ENCODE measurements around the gene URAD. TPM values are rescaled to one million over a fixed set of nuclear protein-coding genes. Genes with fewer than 3 reads are reported as not detected.
A peak's percentile ranks its signal among the peaks of the same experiment; 100 is the strongest.

URAD gene
- total and polyA plus RNA-seq, 7 experiments from 2014 or later, result not detected

DNA sequence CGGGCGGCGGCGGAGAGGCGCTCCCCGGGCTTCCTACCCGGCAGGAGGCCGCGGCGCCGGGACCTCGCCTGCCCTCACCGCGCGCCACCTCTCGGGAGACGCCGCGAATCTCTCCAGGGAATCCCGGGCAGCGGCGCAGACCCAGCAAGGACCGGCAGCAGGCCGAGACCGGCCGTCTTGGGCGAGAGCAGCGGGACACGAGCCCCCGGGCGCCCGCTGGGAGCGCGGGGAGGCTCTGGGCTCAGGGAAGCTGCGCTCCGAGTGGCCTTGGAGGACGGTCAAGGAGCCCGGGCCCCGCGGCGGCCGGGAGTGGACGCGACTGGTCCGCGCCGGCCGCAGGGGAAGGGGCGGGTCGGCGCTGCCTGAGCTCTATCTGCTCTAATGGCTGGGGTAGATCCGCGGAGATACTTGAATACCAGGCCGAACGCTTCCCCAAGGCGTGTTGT lies 34.1 kb downstream of the URAD start:
- ChIA-PET POLR2A (no interaction called here), CTCF (no interaction called here)
- DNase-seq (no peak), ATAC-seq (peak; percentile 15)
- Histone ChIP-seq H3K4me3 (ENCODE audit: low read length) (peak overlapping the region; percentile 35), H3K36me3 (ENCODE audit: control insufficient read depth in 2 of 3, insufficient read depth in 3 of 3, low read length in 3 of 3) (no peaks in the 10 kb centered on the region), H3K9me3 (ENCODE audit: control insufficient read depth in 2 of 3, low read length in 3 of 3) (no peaks in the 10 kb centered on the region), H3K27me3 (ENCODE audit: control insufficient read depth in 2 of 2, insufficient read depth in 2 of 2, low read length in 2 of 2) (peaks cover 0 to 18% of the 10 kb centered on the region in 2 donors), H3K27ac (ENCODE audit: low read depth, low read length) (no peak overlapping the region), H3K4me1 (ENCODE audit: control insufficient read depth in 2 of 2, insufficient read depth in 2 of 2, low read length in 2 of 2) (no peaks in the 10 kb centered on the region)
- Mint-ChIP-seq H3K36me3 (no peaks in the 10 kb centered on the region), H3K27ac (no peak overlapping the region), H3K9me3 (peaks cover 0 to 8% (median 4%) of the 10 kb centered on the region in 11 donors), H3K4me1 (peaks cover 0 to 26% (median 15%) of the 10 kb centered on the region in 7 donors), H3K4me3 (peak overlapping the region; percentile 70 to 83 (median 78)), H3K27me3 (peaks cover 75 to 86% (median 78%) of the 10 kb centered on the region in 5 donors)
- intact Hi-C loops (cut with micrococcal nuclease), result loop anchor here in 1 of 2 donors (2.0 to 10.0 kb wide), 3 partner anchors 28 to 580 kb away; no protein-coding TSS in a partner anchor

DNA sequence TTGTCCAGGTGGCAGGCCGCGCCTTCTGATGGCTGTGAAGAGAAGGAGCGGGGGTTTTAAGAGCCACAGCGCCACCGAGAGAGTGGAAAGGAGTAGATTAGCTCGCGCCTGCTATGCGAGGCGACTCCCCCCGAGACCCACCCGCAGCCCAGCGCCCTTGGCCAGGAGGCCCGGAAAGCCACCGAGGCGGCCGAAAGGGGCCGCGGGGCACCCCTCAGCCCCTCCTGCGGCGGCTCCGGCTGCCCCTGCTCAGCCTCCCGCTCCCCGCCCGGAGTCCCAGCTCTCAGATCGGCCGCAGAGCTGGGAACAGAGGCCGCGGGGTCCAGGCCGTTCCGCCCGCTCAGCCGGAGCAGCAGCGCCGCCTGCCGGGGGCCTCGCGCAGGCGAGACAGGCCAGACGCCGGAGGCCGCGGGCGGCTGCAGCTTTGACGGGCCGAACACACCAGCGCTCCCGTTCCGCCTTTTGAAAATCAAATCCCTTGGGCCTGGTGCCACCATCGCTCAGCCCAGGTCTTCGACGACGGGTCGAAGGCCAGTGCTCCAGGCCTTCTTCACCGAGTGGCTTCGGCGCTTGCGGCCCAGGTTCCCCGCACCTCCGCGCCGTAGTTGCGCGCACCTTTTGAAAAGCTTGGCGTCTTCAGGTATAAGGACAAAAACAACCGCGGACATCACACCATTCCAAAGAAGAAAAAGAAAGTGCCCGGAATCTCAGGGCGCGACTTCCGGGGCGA lies 34.7 kb downstream of the URAD start:
- Histone ChIP-seq H3K4me1 (ENCODE audit: control insufficient read depth in 2 of 2, insufficient read depth in 2 of 2, low read length in 2 of 2) (no peaks in the 10 kb centered on the region), H3K9me3 (ENCODE audit: control insufficient read depth in 2 of 3, low read length in 3 of 3) (no peaks in the 10 kb centered on the region), H3K36me3 (ENCODE audit: control insufficient read depth in 2 of 3, insufficient read depth in 3 of 3, low read length in 3 of 3) (no peaks in the 10 kb centered on the region), H3K27me3 (ENCODE audit: control insufficient read depth in 2 of 2, insufficient read depth in 2 of 2, low read length in 2 of 2) (peaks cover 0 to 16% of the 10 kb centered on the region in 2 donors), H3K4me3 (ENCODE audit: low read length) (peak overlapping the region; percentile 35), H3K27ac (ENCODE audit: low read depth, low read length) (no peak overlapping the region)
- H3K9me3 Mint-ChIP-seq, result peaks cover 0 to 10% (median 4%) of the 10 kb centered on the region in 11 donors
- intact Hi-C loops (cut with micrococcal nuclease), result loop anchor here (1.0 to 10.0 kb wide), 4 partner anchors 27 to 592 kb away; no protein-coding TSS in a partner anchor
- CTCF ChIA-PET, result interaction anchor here (0.6 kb wide), 1 partner anchor 48 kb away, joined by 3 read pairs; no protein-coding TSS in a partner anchor
- peaks cover 0 to 26% (median 15%) of the 10 kb centered on the region in 7 donors for H3K4me1 Mint-ChIP-seq
- ATAC-seq (peak; percentile 87), DNase-seq (peak in 8 of 9 donors; percentile 28 to 79 (median 54))
- H3K27me3 Mint-ChIP-seq, result peaks cover 75 to 83% (median 77%) of the 10 kb centered on the region in 5 donors
- no peaks in the 10 kb centered on the region for H3K36me3 Mint-ChIP-seq
- POLR2A ChIA-PET, result no interaction called here
- peak overlapping the region in 1 of 9 donors; percentile 38 for H3K27ac Mint-ChIP-seq
- H3K4me3 Mint-ChIP-seq, result peak overlapping the region; percentile 70 to 83 (median 78)

DNA sequence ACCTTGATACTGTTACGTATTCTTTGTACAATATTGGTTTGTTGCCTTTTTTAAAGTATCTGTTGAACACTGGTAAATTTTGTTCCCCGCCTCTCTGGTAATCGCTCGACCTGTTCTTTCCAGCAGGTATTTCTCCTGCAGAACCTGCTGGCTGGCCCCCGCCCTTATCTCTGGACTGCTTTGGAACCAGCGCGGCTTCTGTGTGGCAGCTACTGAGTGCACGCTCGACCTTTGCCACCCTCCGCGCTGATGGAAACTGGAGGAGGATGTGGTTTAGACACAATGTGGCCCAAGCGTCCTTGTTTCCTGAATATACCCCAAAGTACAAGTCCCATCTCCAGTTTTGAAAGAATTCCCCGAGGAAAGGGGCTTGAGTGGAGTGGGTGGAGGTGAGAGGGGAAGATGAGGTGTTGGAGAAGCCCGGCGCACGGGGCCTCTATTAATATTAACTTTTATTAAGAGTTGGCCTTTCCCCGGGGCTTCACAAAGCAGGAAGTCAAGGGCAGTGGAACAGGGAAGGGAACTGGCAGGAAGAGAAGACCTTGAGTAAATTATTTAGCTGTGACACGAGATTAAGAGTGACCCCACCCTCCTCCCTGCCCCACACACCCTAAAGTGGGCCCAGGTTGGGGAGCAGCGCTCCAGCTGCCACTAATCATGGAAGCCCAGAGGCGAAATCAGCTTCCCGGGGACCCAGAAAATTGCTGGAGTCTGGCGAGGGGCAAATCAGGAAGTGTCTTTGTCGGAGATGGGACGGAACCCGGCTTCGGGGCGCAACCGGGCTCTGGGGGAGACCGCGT lies 35.4 kb downstream of the URAD start:
- no peak overlapping the region for H3K4me3 ChIP-seq (ENCODE audit: low read length)
- Mint-ChIP-seq H3K36me3 (no peaks in the 10 kb centered on the region), H3K4me3 (peak overlapping the region; percentile 31 to 78 (median 66)), H3K27ac (no peak overlapping the region), H3K27me3 (peaks cover 72 to 77% (median 74%) of the 10 kb centered on the region in 5 donors), H3K9me3 (peaks cover 0 to 15% (median 4%) of the 10 kb centered on the region in 11 donors), H3K4me1 (peaks cover 0 to 26% (median 15%) of the 10 kb centered on the region in 7 donors)
- no peak overlapping the region for H3K27ac ChIP-seq (ENCODE audit: low read depth, low read length)
- ATAC-seq (no peak), DNase-seq (no peak)
- intact Hi-C loops (cut with micrococcal nuclease), result loop anchor here (1.0 to 10.0 kb wide), 3 partner anchors 128 to 591 kb away; no protein-coding TSS in a partner anchor
- CTCF ChIA-PET, result interaction anchor here (0.6 kb wide), 1 partner anchor 48 kb away, joined by 3 read pairs; no protein-coding TSS in a partner anchor
- peaks cover 0 to 16% of the 10 kb centered on the region in 2 donors for H3K27me3 ChIP-seq (ENCODE audit: control insufficient read depth in 2 of 2, insufficient read depth in 2 of 2, low read length in 2 of 2)
- no peaks in the 10 kb centered on the region for H3K4me1 ChIP-seq (ENCODE audit: control insufficient read depth in 2 of 2, insufficient read depth in 2 of 2, low read length in 2 of 2)
- H3K9me3 ChIP-seq (ENCODE audit: control insufficient read depth in 2 of 3, low read length in 3 of 3), result no peaks in the 10 kb centered on the region
- POLR2A ChIA-PET, result no interaction called here
- no peaks in the 10 kb centered on the region for H3K36me3 ChIP-seq (ENCODE audit: control insufficient read depth in 2 of 3, insufficient read depth in 3 of 3, low read length in 3 of 3)

DNA sequence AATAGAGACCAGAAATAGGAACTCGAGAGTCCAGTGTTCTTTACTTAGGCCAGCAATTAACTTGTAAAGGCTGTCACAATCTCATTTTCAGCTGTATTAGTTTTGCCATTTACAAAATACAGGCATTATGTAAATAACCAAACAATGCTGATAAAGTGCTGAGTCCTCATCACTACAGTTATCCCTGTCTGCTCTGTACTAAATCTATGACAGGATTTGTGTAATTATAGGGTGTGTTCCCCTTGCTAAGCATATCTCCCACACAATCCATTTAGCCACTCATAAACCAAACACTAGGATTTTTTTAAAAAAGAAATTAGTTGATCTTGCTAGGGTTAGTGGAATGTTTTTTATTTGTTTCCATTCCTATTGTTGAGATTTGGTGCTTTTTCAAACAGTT lies 45.5 kb downstream of the URAD start:
- Mint-ChIP-seq H3K27ac (no peak overlapping the region), H3K36me3 (peaks cover 0 to 6% (median 5%) of the 10 kb centered on the region in 5 donors), H3K9me3 (peaks cover 0 to 33% (median 6%) of the 10 kb centered on the region in 11 donors), H3K27me3 (peaks cover 10 to 42% (median 29%) of the 10 kb centered on the region in 5 donors), H3K4me1 (no peaks in the 10 kb centered on the region), H3K4me3 (no peak overlapping the region)
- POLR2A ChIA-PET, result no interaction called here
- H3K9me3 ChIP-seq (ENCODE audit: control insufficient read depth in 2 of 3, low read length in 3 of 3), result peaks cover 0 to 7% (median 0%) of the 10 kb centered on the region in 3 experiments
- H3K27me3 ChIP-seq (ENCODE audit: control insufficient read depth in 2 of 2, insufficient read depth in 2 of 2, low read length in 2 of 2), result no peaks in the 10 kb centered on the region
- no peaks in the 10 kb centered on the region for H3K36me3 ChIP-seq (ENCODE audit: control insufficient read depth in 2 of 3, insufficient read depth in 3 of 3, low read length in 3 of 3)
- CTCF ChIA-PET, result no interaction called here
- no peak for ATAC-seq
- no peak overlapping the region for H3K4me3 ChIP-seq (ENCODE audit: low read length)
- H3K4me1 ChIP-seq (ENCODE audit: control insufficient read depth in 2 of 2, insufficient read depth in 2 of 2, low read length in 2 of 2), result no peaks in the 10 kb centered on the region
- intact Hi-C loops (cut with micrococcal nuclease), result no loop called here
- no peak for DNase-seq
- no peak overlapping the region for H3K27ac ChIP-seq (ENCODE audit: low read depth, low read length)

DNA sequence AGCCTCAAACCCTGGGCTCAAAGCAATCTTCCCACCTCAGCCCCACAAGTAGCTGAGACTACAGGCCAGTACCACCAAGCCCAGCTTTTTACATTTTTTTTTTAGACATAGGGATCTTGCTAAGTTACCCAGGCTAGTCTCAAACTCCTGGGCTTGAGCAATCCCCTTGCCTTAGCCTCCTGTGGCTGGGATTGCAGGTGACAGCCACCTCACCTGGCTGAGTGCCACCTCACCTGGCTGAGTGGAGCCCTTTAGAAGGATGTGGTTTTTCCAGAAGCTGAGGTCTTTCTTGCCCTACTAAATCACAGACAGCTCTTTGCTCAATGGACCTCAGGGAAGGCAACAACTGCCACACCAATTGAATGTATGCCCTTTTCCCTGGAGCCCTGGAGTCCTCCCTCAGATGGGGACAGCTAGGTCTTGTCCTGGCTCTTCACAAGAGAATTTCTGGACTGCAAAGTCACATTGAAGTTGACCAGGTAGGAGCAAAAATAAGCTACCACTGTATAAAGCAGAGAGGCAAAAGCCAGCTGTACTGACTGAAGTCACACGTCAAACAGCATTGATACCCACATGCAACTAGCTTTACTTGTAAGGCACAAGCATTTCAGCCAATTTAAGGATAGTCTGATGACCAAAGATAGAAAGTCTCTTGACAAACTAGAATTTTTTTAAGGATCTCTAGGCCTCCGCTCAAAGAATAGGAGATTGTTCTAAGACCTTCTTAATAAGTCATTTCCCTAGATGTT lies 54.7 kb downstream of the URAD start:
- Histone ChIP-seq H3K4me3 (ENCODE audit: low read length) (no peak overlapping the region), H3K9me3 (ENCODE audit: control insufficient read depth in 2 of 3, low read length in 3 of 3) (no peaks in the 10 kb centered on the region), H3K27me3 (ENCODE audit: control insufficient read depth in 2 of 2, insufficient read depth in 2 of 2, low read length in 2 of 2) (peaks cover 0 to 14% of the 10 kb centered on the region in 2 donors), H3K4me1 (ENCODE audit: control insufficient read depth in 2 of 2, insufficient read depth in 2 of 2, low read length in 2 of 2) (no peaks in the 10 kb centered on the region), H3K36me3 (ENCODE audit: control insufficient read depth in 2 of 3, insufficient read depth in 3 of 3, low read length in 3 of 3) (no peaks in the 10 kb centered on the region), H3K27ac (ENCODE audit: low read depth, low read length) (no peak overlapping the region)
- ChIA-PET POLR2A (no interaction called here), CTCF (no interaction called here)
- intact Hi-C loops (cut with micrococcal nuclease), result no loop called here
- no peaks in the 10 kb centered on the region for H3K9me3 Mint-ChIP-seq
- H3K4me1 Mint-ChIP-seq, result peaks cover 0 to 15% (median 6%) of the 10 kb centered on the region in 7 donors
- no peak overlapping the region for H3K4me3 Mint-ChIP-seq
- peaks cover 32 to 53% (median 37%) of the 10 kb centered on the region in 5 donors for H3K27me3 Mint-ChIP-seq
- ATAC-seq (no peak), DNase-seq (no peak)
- H3K36me3 Mint-ChIP-seq, result peaks cover 0 to 3% (median 0%) of the 10 kb centered on the region in 5 donors
- no peak overlapping the region for H3K27ac Mint-ChIP-seq

DNA sequence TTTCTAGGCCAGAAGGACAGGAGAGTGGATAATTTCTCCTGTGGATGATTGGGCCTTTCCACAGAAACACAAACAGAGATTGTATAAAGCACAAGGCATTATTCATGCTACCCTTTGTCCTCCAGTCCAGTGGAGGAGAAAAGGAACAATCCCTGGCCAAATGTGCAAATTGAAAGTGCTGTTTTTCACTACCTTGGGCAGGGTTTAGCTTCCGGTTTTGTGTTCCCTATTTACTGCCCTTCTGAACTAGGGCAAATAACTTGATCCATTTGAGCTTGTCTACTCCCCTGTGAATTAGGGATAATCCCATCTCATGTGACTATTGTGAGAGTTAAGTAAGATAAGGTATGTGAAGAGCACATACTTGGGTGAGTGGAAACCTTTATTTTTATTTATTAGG lies 55.4 kb downstream of the URAD start:
- Mint-ChIP-seq H3K27me3 (peaks cover 38 to 58% (median 44%) of the 10 kb centered on the region in 5 donors), H3K27ac (no peak overlapping the region), H3K4me1 (peaks cover under 1 to 21% (median 8%) of the 10 kb centered on the region in 7 donors), H3K9me3 (no peaks in the 10 kb centered on the region), H3K36me3 (peaks cover 0 to 3% (median 0%) of the 10 kb centered on the region in 5 donors), H3K4me3 (no peak overlapping the region)
- ChIA-PET CTCF (no interaction called here), POLR2A (no interaction called here)
- ATAC-seq (no peak), DNase-seq (no peak)
- Histone ChIP-seq H3K27ac (ENCODE audit: low read depth, low read length) (no peak overlapping the region), H3K27me3 (ENCODE audit: control insufficient read depth in 2 of 2, insufficient read depth in 2 of 2, low read length in 2 of 2) (peaks cover 0 to 16% of the 10 kb centered on the region in 2 donors), H3K9me3 (ENCODE audit: control insufficient read depth in 2 of 3, low read length in 3 of 3) (no peaks in the 10 kb centered on the region), H3K4me3 (ENCODE audit: low read length) (no peak overlapping the region), H3K4me1 (ENCODE audit: control insufficient read depth in 2 of 2, insufficient read depth in 2 of 2, low read length in 2 of 2) (no peaks in the 10 kb centered on the region), H3K36me3 (ENCODE audit: control insufficient read depth in 2 of 3, insufficient read depth in 3 of 3, low read length in 3 of 3) (no peaks in the 10 kb centered on the region)
- intact Hi-C loops (cut with micrococcal nuclease), result no loop called here

Data from naive thymus-derived CD4-positive, alpha-beta T cell (primary cell).